ENCODE results near the gene C1orf21. TPM values are rescaled to one million over a fixed set of nuclear protein-coding genes. Genes with fewer than 3 reads are reported as not detected.
A peak's percentile ranks its signal among the peaks of the same experiment; 100 is the strongest.

The C1orf21 gene
- total and polyA plus RNA-seq, 2 donors (not counting 1 experiment from before 2014, with no cell fraction given), result 53.0 to 95.4 TPM

DNA sequence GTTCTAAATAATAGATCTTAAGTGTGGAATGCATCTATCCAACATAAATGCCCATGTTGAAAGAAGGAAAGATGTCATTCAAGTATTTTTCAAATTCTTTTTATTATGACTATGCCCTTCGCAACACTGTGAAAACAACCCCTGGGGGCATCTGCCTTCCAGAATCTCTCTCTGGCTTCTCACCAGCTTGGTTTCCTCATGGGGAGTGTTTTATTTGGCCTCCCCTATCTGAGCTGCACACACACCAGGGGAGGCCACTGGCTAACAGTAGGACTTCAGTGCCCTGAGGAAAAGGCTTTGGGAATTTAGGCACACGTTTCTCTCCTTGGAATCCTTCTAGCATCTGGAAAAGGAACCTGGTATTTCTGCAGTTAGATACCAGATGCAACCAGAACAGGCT lies 237.2 kb downstream of the C1orf21 start:
- Histone ChIP-seq H4K20me1 (ENCODE audit: control insufficient read depth, extremely low read depth, insufficient read depth, low read length) (no peaks in the 10 kb centered on the region), H3K4me1 (ENCODE audit: control insufficient read depth, extremely low read depth, insufficient read depth, low read length) (peaks cover 22% of the 10 kb centered on the region), H3K36me3 (ENCODE audit: control insufficient read depth, insufficient read depth, low read length) (no peaks in the 10 kb centered on the region), H2AFZ (ENCODE audit: low read length) (no peak overlapping the region), H3K4me3 (replicated peaks in 1 of 4; ENCODE audit: control extremely low read depth in 1 of 4, insufficient read depth in 1 of 4, low read depth in 3 of 4, low read length in 4 of 4) (no peak overlapping the region), H3K4me2 (ENCODE audit: extremely low read depth, insufficient read depth, low read length) (no peak overlapping the region), H3K9me3 (ENCODE audit: control insufficient read depth, insufficient read depth, low read depth, low read length) (no peaks in the 10 kb centered on the region), H3K9ac (ENCODE audit: insufficient read depth, low read length) (no peak overlapping the region), H3K27ac (ENCODE audit: insufficient read depth, low read length) (no peak overlapping the region), H3K79me2 (ENCODE audit: control insufficient read depth, insufficient read depth, low read length) (no peaks in the 10 kb centered on the region), H3K27me3 (ENCODE audit: control insufficient read depth, insufficient read depth, low read length) (no peaks in the 10 kb centered on the region)
- DNase-seq (ENCODE audit: low read depth in 2 of 2), result no peak
- TF ChIP-seq, protein P1, sequence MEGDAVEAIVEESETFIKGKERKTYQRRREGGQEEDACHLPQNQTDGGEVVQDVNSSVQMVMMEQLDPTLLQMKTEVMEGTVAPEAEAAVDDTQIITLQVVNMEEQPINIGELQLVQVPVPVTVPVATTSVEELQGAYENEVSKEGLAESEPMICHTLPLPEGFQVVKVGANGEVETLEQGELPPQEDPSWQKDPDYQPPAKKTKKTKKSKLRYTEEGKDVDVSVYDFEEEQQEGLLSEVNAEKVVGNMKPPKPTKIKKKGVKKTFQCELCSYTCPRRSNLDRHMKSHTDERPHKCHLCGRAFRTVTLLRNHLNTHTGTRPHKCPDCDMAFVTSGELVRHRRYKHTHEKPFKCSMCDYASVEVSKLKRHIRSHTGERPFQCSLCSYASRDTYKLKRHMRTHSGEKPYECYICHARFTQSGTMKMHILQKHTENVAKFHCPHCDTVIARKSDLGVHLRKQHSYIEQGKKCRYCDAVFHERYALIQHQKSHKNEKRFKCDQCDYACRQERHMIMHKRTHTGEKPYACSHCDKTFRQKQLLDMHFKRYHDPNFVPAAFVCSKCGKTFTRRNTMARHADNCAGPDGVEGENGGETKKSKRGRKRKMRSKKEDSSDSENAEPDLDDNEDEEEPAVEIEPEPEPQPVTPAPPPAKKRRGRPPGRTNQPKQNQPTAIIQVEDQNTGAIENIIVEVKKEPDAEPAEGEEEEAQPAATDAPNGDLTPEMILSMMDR (conservative IDR thresholded peaks at IDR 0.05 in 1 of 2, IDR thresholded peaks at IDR 0.05 in 1 of 2; ENCODE audit: low read depth in 1 of 2, low read length in 2 of 2), result no peak
- TF ChIP-seq EZH2 (IDR thresholded peaks at IDR 0.05; ENCODE audit: low read length, missing control alignments), result no peak

DNA sequence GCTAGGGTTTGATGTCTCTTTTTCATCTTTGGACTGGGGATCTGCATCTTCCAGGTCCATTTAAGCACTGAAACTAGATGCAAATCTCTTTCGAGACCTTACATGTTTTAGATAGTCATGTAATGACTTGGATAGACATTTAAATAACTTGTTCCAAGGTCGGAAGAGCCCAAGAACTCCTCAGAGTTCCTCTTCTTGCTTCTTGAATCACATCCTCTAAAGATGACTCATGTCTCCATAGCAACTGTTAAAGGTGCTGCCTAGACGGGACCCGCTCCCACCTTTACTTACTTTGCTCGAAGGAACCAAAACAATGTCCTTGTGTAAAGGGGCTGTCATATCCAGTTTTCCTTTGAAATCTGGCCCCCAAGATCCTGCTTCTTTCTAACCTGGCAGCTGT lies 237.8 kb downstream of the C1orf21 start:
- no peak for TF ChIP-seq EZH2 (IDR thresholded peaks at IDR 0.05; ENCODE audit: low read length, missing control alignments)
- TF ChIP-seq, protein P1 (conservative IDR thresholded peaks at IDR 0.05 in 1 of 2, IDR thresholded peaks at IDR 0.05 in 1 of 2; ENCODE audit: low read depth in 1 of 2, low read length in 2 of 2), result no peak
- no peak overlapping the region for H3K4me2 ChIP-seq (ENCODE audit: extremely low read depth, insufficient read depth, low read length)
- no peaks in the 10 kb centered on the region for H3K27me3 ChIP-seq (ENCODE audit: control insufficient read depth, insufficient read depth, low read length)
- H3K9me3 ChIP-seq (ENCODE audit: control insufficient read depth, insufficient read depth, low read depth, low read length), result no peaks in the 10 kb centered on the region
- peak in 1 of 2 donors; percentile 16 for DNase-seq (ENCODE audit: low read depth in 2 of 2)
- H4K20me1 ChIP-seq (ENCODE audit: control insufficient read depth, extremely low read depth, insufficient read depth, low read length), result no peaks in the 10 kb centered on the region
- H3K79me2 ChIP-seq (ENCODE audit: control insufficient read depth, insufficient read depth, low read length), result no peaks in the 10 kb centered on the region
- peaks cover 23% of the 10 kb centered on the region for H3K4me1 ChIP-seq (ENCODE audit: control insufficient read depth, extremely low read depth, insufficient read depth, low read length)
- H3K9ac ChIP-seq (ENCODE audit: insufficient read depth, low read length), result no peak overlapping the region
- no peak overlapping the region for H2AFZ ChIP-seq (ENCODE audit: low read length)
- H3K4me3 ChIP-seq (replicated peaks in 1 of 4; ENCODE audit: control extremely low read depth in 1 of 4, insufficient read depth in 1 of 4, low read depth in 3 of 4, low read length in 4 of 4), result no peak overlapping the region
- no peak overlapping the region for H3K27ac ChIP-seq (ENCODE audit: insufficient read depth, low read length)
- H3K36me3 ChIP-seq (ENCODE audit: control insufficient read depth, insufficient read depth, low read length), result no peaks in the 10 kb centered on the region

DNA sequence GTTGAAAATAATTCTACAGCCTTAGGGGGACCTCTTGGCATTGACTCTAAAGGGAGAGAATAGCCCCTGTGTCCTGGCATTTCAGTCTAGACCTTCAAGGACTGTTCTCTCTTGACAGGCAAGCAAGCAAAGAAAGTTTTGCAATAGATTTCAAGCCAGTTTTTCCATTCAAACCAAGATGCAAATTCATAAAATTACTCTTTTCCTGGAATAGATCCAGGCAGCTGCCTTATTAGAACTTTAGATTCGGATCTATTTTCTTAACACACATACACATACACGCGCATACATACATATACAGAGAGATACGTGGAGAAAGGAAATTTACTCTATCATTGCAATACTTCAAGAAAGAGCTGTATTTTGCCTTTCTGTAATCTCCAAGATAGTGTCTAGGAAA lies 238.4 kb downstream of the C1orf21 start:
- no peak overlapping the region for H3K9ac ChIP-seq (ENCODE audit: insufficient read depth, low read length)
- H3K9me3 ChIP-seq (ENCODE audit: control insufficient read depth, insufficient read depth, low read depth, low read length), result no peaks in the 10 kb centered on the region
- peaks cover 24% of the 10 kb centered on the region for H3K4me1 ChIP-seq (ENCODE audit: control insufficient read depth, extremely low read depth, insufficient read depth, low read length)
- no peaks in the 10 kb centered on the region for H4K20me1 ChIP-seq (ENCODE audit: control insufficient read depth, extremely low read depth, insufficient read depth, low read length)
- H3K27ac ChIP-seq (ENCODE audit: insufficient read depth, low read length), result no peak overlapping the region
- no peaks in the 10 kb centered on the region for H3K27me3 ChIP-seq (ENCODE audit: control insufficient read depth, insufficient read depth, low read length)
- no peak for TF ChIP-seq EZH2 (IDR thresholded peaks at IDR 0.05; ENCODE audit: low read length, missing control alignments)
- TF ChIP-seq, protein P1 (conservative IDR thresholded peaks at IDR 0.05 in 1 of 2, IDR thresholded peaks at IDR 0.05 in 1 of 2; ENCODE audit: low read depth in 1 of 2, low read length in 2 of 2), result no peak
- no peak overlapping the region for H2AFZ ChIP-seq (ENCODE audit: low read length)
- no peaks in the 10 kb centered on the region for H3K79me2 ChIP-seq (ENCODE audit: control insufficient read depth, insufficient read depth, low read length)
- no peak overlapping the region for H3K4me2 ChIP-seq (ENCODE audit: extremely low read depth, insufficient read depth, low read length)
- H3K36me3 ChIP-seq (ENCODE audit: control insufficient read depth, insufficient read depth, low read length), result no peaks in the 10 kb centered on the region
- no peak overlapping the region for H3K4me3 ChIP-seq (replicated peaks in 1 of 4; ENCODE audit: control extremely low read depth in 1 of 4, insufficient read depth in 1 of 4, low read depth in 3 of 4, low read length in 4 of 4)
- peak in 1 of 2 donors; percentile 15 for DNase-seq (ENCODE audit: low read depth in 2 of 2)

All from fibroblast of lung (primary cell).